GM19324 (cell line): Measurements from ENCODE around the gene WDFY3.

Experiments used
- ATAC-seq: cut with Tn5 transposase; IDR thresholded peaks from one replicate; pipeline ENCODE4 v1.9.1; 2021; ENCODE audit warnings: mild to moderate bottlenecking, moderate library complexity; ENCODE audit not compliant: unreplicated experiment, low FRiP score

The WDFY3 gene

GRCh38 chr4:84803116-84803515, 163.4 kb downstream of the WDFY3 start:
- no peak for ATAC-seq

- no peak for ATAC-seq
These were observed 166.2 kb downstream of the WDFY3 start for GRCh38 chr4:84800256-84800655.

- ATAC-seq: no peak
These were observed 167.2 kb downstream of the WDFY3 start for GRCh38 chr4:84799318-84799717.

GRCh38 chr4:84796394-84796793, 170.1 kb downstream of the WDFY3 start:
- ATAC-seq: no peak

- ATAC-seq: no peak
These were observed 173.9 kb downstream of the WDFY3 start for GRCh38 chr4:84792366-84793301.

- ATAC-seq: no peak
These were observed 175.5 kb downstream of the WDFY3 start for GRCh38 chr4:84790769-84791565.

GRCh38 chr4:84786478-84786877, 180.0 kb downstream of the WDFY3 start:
- ATAC-seq: no peak

GRCh38 chr4:84782517-84782916, 184.0 kb downstream of the WDFY3 start:
- no peak for ATAC-seq

GRCh38 chr4:84780719-84781118, 185.8 kb downstream of the WDFY3 start:
- no peak for ATAC-seq

- no peak for ATAC-seq
These were observed 188.4 kb downstream of the WDFY3 start for GRCh38 chr4:84778041-84778440.

- no peak for ATAC-seq
These were observed 199.3 kb downstream of the WDFY3 start for GRCh38 chr4:84767168-84767567.

- no peak for ATAC-seq
These were observed 213.0 kb downstream of the WDFY3 start for GRCh38 chr4:84753321-84753972.

GRCh38 chr4:84751707-84752106, 214.8 kb downstream of the WDFY3 start:
- ATAC-seq: no peak

- ATAC-seq: no peak
These were observed 215.6 kb downstream of the WDFY3 start for GRCh38 chr4:84750960-84751283.

GRCh38 chr4:84750260-84750959, 216.1 kb downstream of the WDFY3 start:
- ATAC-seq: no peak

- no peak for ATAC-seq
These were observed 226.4 kb downstream of the WDFY3 start for GRCh38 chr4:84740057-84740456.

GRCh38 chr4:84738622-84739021, 227.9 kb downstream of the WDFY3 start:
- ATAC-seq: no peak

- ATAC-seq: no peak
These were observed 228.8 kb downstream of the WDFY3 start for GRCh38 chr4:84737656-84738055.

GRCh38 chr4:84734037-84734436, 232.5 kb downstream of the WDFY3 start:
- no peak for ATAC-seq

- no peak for ATAC-seq
These were observed 233.0 kb downstream of the WDFY3 start for GRCh38 chr4:84733343-84734033.
